Adrenal gland (tissue), 5 donors: ENCODE measurements around the gene HOXC5.

ENCODE experiments used
- CTCF ChIP-seq, 6 experiments: fragments of 450-650 bp in 4 of 6; fragments of 200-600 bp in 2 of 6; sonication (generic) in 1 of 6; IDR thresholded peaks; 1 replicate in 5 of 6; 2 replicates in 1 of 6; pipeline versions ENCODE4 v1.5.1 to v1.8.0; 2016 to 2021; ENCODE audit warnings: antibody characterized with exemption in 6 of 6, mild to moderate bottlenecking in 2 of 6, moderate library complexity in 1 of 6
- POLR2A ChIP-seq, 2 donors: fragments of 450-650 bp; IDR thresholded peaks; one replicate each; pipeline ENCODE4 v1.6.1; 2017; ENCODE audit warnings: antibody characterized with exemption in 2 of 2, mild to moderate bottlenecking in 2 of 2, moderate library complexity in 1 of 2
- donor health status: DM: no; HTN: no; CAD: no.

DNA sequence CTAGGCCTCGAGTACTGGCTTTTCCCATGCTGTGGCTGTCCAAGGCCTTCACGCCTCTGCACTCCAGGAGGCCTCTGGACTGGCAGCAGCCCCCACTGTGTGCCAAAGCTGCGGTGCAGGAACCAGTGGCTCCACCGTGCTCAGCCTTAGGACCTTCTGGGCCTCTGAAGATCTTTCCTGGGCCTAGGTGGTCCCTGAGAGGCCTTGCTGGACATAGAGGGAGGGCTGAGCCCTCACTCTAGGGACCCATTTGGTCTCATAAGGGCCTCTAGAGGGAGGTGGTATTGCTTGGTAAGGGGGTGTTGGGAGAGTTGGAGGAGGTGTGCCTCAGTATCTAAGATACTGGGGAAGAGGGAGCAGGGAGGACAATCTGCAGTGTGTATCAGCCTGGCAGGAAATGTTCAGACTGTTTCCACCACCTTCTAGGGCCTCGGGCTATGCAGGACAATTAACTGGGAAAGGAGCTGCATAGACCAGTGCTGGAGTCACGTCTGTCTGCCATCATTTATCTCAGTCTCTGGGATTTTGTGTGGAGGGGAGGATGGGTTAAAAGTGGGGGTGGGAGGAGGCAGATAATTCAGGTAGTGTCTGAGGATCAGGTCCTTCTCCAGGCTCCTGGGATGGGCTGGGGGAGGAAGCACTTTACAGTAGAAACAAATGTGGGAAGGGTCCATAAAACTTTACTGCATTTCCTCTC lies 2.9 kb downstream of the HOXC5 start:
- TF ChIP-seq CTCF (IDR thresholded peaks at IDR 0.05) (no peak), POLR2A (IDR thresholded peaks at IDR 0.05) (no peak)
